SJSA1 (cell line): ENCODE measurements around the gene CYP8B1. TPM values are rescaled to one million over a fixed set of nuclear protein-coding genes. Genes with fewer than 3 reads are reported as not detected.

Experiments used
- DNase-seq, 2 experiments: peaks; one replicate each; pipeline ENCODE4 v3.0.0-alpha.2; 2015 to 2020; ENCODE audit warnings: low spot score in 2 of 2, low read depth in 1 of 2
- H3K27ac ChIP-seq: fragments of 250-450 bp; sonication (Bioruptor Pico); 2 replicates; pipeline ENCODE4 v1.5.1; 2020; ENCODE audit warnings: mild to moderate bottlenecking, moderate library complexity
- H3K27me3 ChIP-seq: fragments of 250-450 bp; sonication (Bioruptor Pico); replicated peaks from 2 replicates; pipeline ENCODE4 v1.5.1; 2020; ENCODE audit warnings: mild to moderate bottlenecking, moderate library complexity
- H3K36me3 ChIP-seq: fragments of 250-450 bp; sonication (Bioruptor Pico); 2 replicates; pipeline ENCODE4 v1.5.1; 2020; ENCODE audit warnings: mild to moderate bottlenecking
- H3K4me1 ChIP-seq: fragments of 250-450 bp; sonication (Bioruptor Pico); replicated peaks from 2 replicates; pipeline ENCODE4 v1.6.1; 2021; ENCODE audit warnings: mild to moderate bottlenecking
- H3K4me3 ChIP-seq: fragments of 250-450 bp; sonication (Bioruptor Pico); 2 replicates; pipeline ENCODE4 v1.5.1; 2020; ENCODE audit warnings: mild to moderate bottlenecking
- H3K9me3 ChIP-seq: fragments of 250-450 bp; sonication (Bioruptor Pico); replicated peaks from 2 replicates; pipeline ENCODE4 v1.5.1; 2020; ENCODE audit warnings: mild to moderate bottlenecking
- total RNA-seq: library from RNA; depleted of rRNA; stranded (reverse); fragments of >200 nt; shearing (Covaris generic); gene quantifications from 2 replicates; pipeline ENCODE4 v1.2.3, GENCODE V29; 2014

The CYP8B1 gene
- total RNA-seq, 1 experiment from 2014 or later: not detected

DNA sequence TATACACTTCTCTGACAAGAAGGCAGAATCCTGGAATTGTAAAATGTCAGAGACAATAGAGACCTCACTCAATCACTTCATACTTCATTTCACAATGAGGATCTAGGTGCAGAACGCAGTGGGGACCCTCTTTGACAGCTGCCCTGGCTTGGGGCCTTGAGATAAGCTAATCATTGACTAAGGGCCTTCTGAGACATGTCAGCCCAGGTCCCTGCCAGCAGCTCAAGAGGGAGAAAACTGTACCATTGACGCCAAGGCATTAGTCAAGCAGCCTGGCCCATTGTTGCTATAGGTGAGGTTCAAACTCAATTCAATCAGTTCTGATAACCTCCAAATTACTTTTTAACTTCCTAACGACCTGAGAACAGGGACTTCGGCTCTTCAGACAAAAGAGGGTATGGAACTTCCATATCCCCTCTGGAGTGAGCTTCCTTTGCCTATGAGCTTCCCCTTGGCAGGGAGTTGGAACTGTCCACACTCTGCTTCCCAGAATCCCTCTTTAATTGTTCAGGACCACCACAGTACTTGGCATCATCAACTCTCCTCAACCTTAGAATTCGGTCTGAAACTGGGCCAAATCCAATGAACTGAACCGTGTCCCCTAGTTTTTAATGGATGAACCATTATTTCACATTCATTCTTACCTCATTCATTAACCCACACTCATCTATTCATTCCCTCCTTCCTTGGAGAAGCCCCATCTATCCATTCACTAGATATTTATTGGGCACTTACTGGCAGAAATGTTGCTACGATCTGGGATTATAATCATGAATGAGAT, 1.5 kb upstream of the CYP8B1 start:
- Histone ChIP-seq H3K9me3 (no peaks in the 10 kb centered on the region), H3K36me3 (no peaks in the 10 kb centered on the region), H3K27ac (no peak overlapping the region), H3K4me1 (peaks cover 9% of the 10 kb centered on the region), H3K27me3 (no peaks in the 10 kb centered on the region), H3K4me3 (no peak overlapping the region)
- no peak for DNase-seq

DNA sequence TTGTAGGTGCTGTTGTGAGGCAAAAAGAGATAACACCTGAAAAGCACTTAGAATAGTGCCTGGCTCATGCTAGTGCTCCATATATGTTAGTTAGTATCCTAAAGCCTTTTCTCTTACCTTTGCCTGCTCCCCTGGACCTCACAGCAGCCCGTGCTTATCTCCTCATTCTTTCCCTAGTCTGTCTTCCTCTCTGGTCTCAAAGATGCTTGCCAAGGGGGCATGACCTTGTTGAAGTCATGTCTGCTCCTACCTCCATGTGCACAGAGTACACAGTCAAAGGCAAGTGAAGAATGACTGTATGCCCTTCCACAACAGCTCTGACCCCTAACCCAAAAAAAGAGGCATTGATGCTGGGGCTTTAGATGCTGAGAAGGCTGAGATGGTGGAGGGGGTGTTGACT, 722 bp upstream of the CYP8B1 start:
- Histone ChIP-seq H3K4me1 (peaks cover 9% of the 10 kb centered on the region), H3K27me3 (no peaks in the 10 kb centered on the region), H3K9me3 (no peaks in the 10 kb centered on the region), H3K4me3 (no peak overlapping the region), H3K36me3 (no peaks in the 10 kb centered on the region), H3K27ac (no peak overlapping the region)
- DNase-seq: no peak

- H3K9me3 ChIP-seq: no peaks in the 10 kb centered on the region
- H3K4me1 ChIP-seq: no peaks in the 10 kb centered on the region
- no peaks in the 10 kb centered on the region for H3K27me3 ChIP-seq
- no peak overlapping the region for H3K4me3 ChIP-seq
- no peak for DNase-seq
- H3K27ac ChIP-seq: no peak overlapping the region
- no peaks in the 10 kb centered on the region for H3K36me3 ChIP-seq
Observed at GRCh38 chr3:42874749-42875148, 930 bp downstream of the CYP8B1 start.

DNA sequence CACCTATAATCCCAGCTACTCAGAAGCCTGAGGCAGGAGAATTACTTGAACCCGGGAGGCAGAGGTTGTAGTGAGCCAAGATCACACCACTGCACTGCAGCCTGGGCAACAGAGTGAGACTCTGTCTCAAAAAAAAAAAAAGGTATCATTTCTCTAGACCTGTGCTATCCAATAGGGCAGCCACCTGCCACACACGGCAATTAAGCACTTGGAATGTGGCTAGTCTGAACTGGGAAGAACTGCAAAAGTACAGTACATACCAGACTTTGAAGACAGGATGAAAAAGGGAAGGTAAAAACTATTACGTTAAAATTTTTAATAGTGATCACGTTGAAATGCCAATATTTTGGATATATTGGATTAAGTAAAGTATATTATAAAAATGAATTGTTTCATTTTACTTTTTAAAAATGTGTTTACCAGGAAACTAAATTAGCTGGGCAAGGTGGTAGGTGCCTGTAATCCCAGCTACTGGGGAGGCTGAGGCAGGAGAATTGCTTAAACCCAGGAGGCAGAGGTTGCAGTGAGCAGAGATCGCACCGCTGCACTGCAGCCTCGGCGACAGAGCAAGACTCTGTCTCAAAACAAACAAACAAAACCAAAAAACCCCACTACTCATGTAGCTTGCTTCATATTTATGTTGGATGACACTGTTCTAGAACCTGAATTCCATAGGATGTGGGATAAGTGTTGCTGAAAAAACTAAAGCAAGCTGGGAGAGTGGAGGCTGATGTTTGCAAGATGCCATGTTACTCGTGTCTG, 2.3 kb downstream of the CYP8B1 start:
- Histone ChIP-seq H3K27me3 (no peaks in the 10 kb centered on the region), H3K27ac (no peak overlapping the region), H3K4me1 (no peaks in the 10 kb centered on the region), H3K36me3 (no peaks in the 10 kb centered on the region), H3K4me3 (no peak overlapping the region), H3K9me3 (no peaks in the 10 kb centered on the region)
- DNase-seq: no peak

- Histone ChIP-seq H3K9me3 (no peaks in the 10 kb centered on the region), H3K4me1 (no peaks in the 10 kb centered on the region), H3K27me3 (no peaks in the 10 kb centered on the region), H3K27ac (no peak overlapping the region), H3K36me3 (no peaks in the 10 kb centered on the region), H3K4me3 (no peak overlapping the region)
- DNase-seq: no peak
Observed at GRCh38 chr3:42872718-42873117, 3.0 kb downstream of the CYP8B1 start.

DNA sequence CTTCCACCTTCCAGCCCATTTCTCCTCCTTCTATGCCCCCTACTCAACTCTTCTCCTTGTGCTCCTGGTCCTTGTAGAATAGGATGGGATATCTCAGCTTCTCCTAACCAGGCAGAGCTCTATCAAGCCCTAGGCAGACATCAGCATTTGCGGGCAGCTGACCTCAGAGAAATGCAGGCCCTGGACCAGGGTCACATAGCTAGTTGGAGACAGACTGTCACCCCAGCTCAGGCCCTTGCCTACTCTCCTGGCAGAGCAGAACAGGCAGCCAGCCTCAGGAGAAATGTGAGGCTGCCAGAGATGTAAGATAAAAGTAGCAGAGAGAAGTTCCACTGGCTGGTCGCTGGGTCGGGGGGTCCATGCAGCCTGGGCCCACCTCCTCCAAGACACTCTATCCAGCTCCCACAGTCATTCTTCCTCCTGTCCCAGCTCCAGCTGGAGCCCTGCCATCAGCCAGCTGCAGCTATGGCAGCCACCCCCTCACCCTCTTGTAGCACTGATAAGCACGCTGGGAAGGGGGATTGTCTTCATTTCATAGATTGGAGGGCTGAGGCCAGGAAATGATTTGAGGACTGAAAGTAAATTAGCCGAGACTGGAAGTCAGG, 4.0 kb downstream of the CYP8B1 start:
- no peaks in the 10 kb centered on the region for H3K9me3 ChIP-seq
- H3K36me3 ChIP-seq: no peaks in the 10 kb centered on the region
- no peaks in the 10 kb centered on the region for H3K4me1 ChIP-seq
- H3K4me3 ChIP-seq: no peak overlapping the region
- no peak for DNase-seq
- no peaks in the 10 kb centered on the region for H3K27me3 ChIP-seq
- no peak overlapping the region for H3K27ac ChIP-seq

- Histone ChIP-seq H3K27me3 (no peaks in the 10 kb centered on the region), H3K36me3 (no peaks in the 10 kb centered on the region), H3K4me3 (no peak overlapping the region), H3K9me3 (no peaks in the 10 kb centered on the region), H3K4me1 (no peaks in the 10 kb centered on the region), H3K27ac (no peak overlapping the region)
- DNase-seq: no peak
Observed at GRCh38 chr3:42868841-42869240, 6.8 kb downstream of the CYP8B1 start.

GRCh38 chr3:42867138-42867537, 8.5 kb downstream of the CYP8B1 start:
- H3K27me3 ChIP-seq: no peaks in the 10 kb centered on the region
- H3K36me3 ChIP-seq: no peaks in the 10 kb centered on the region
- H3K4me1 ChIP-seq: no peaks in the 10 kb centered on the region
- H3K27ac ChIP-seq: no peak overlapping the region
- H3K9me3 ChIP-seq: no peaks in the 10 kb centered on the region
- DNase-seq: no peak
- no peak overlapping the region for H3K4me3 ChIP-seq

- H3K4me3 ChIP-seq: no peak overlapping the region
- no peaks in the 10 kb centered on the region for H3K27me3 ChIP-seq
- DNase-seq: no peak
- H3K27ac ChIP-seq: no peak overlapping the region
- H3K36me3 ChIP-seq: no peaks in the 10 kb centered on the region
- no peaks in the 10 kb centered on the region for H3K9me3 ChIP-seq
- no peaks in the 10 kb centered on the region for H3K4me1 ChIP-seq
Observed at GRCh38 chr3:42865256-42865655, 10.4 kb downstream of the CYP8B1 start.

DNA sequence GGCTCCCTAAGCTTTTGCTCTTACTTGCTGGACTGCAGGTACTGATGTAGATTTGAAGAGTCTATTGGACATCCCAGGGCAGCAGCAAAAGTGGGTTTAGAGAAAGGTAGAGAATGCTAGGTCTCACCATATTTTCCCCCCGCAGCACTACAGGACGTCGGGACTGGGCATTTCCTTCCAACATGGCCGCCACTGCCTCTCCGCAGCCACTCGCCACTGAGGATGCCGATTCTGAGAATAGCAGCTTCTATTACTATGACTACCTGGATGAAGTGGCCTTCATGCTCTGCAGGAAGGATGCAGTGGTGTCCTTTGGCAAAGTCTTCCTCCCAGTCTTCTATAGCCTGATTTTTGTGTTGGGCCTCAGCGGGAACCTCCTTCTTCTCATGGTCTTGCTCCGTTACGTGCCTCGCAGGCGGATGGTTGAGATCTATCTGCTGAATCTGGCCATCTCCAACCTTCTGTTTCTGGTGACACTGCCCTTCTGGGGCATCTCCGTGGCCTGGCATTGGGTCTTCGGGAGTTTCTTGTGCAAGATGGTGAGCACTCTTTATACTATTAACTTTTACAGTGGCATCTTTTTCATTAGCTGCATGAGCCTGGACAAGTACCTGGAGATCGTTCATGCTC, 11.2 kb downstream of the CYP8B1 start:
- no peak overlapping the region for H3K27ac ChIP-seq
- H3K4me1 ChIP-seq: no peaks in the 10 kb centered on the region
- no peak for DNase-seq
- H3K4me3 ChIP-seq: no peak overlapping the region
- H3K36me3 ChIP-seq: no peaks in the 10 kb centered on the region
- no peaks in the 10 kb centered on the region for H3K27me3 ChIP-seq
- no peaks in the 10 kb centered on the region for H3K9me3 ChIP-seq

DNA sequence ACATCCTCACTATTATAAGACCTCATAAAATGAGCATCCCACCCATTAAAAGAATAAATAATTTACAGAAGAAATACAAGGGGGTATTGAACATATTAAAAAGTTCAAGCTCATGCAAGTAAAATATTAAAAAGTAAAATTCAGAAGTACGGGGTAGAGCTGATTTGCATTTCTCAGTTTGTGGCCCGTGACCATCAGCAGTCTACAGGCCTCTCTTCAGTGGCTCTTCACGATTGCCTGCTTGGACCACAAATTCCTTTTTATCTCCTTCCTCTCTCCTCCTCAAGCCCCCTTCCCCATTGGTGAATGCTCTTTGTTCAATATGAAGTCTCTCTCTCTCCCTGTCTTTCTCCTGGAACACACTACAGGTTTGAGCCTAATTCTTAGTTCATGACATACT, 19.1 kb downstream of the CYP8B1 start:
- no peaks in the 10 kb centered on the region for H3K27me3 ChIP-seq
- H3K9me3 ChIP-seq: no peaks in the 10 kb centered on the region
- H3K4me3 ChIP-seq: no peak overlapping the region
- DNase-seq: no peak
- no peak overlapping the region for H3K27ac ChIP-seq
- H3K36me3 ChIP-seq: no peaks in the 10 kb centered on the region
- no peaks in the 10 kb centered on the region for H3K4me1 ChIP-seq

DNA sequence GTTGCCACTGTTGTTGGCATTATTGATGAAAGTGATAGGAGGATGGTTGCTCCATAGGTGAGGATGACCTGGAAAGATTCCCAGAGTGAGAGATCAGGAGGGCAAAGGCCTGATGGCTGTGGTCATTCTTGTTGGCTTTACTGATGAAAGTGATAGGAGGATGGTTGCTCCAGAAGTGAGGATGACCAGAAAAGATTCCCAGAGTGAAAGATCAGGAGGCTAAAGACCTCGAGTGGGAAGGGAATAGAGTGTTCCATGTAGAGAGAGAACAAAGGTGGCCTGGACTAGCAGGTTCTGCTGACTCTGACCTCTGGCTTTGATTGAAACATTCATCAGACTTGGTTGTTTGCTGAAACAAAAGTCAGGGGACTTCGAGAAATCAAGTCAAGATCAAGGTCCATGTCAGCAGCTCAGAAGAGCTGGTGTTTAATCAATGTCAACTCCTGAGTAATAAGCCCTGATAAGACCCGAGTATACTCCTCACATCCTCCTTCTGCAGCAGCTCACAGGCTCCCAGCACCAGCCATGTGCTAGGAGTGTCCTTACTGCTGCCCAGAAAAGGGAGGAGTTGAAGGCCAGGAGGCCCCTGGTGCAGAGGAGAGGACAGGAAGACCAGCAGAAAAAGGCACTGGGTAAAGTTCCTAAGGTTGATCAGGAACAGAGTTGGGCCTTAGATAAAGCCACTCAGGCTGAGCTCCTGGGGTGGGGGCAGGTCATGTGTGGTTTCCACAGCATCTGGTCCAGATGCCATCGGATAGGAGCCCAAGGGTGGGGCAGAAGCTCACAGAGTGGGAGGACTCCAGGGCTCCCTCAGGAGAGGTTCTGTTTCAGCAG, 19.9 kb downstream of the CYP8B1 start:
- no peak overlapping the region for H3K4me3 ChIP-seq

GRCh38 chr3:42855219-42855546, 20.5 kb downstream of the CYP8B1 start:
- Histone ChIP-seq H3K27me3 (no peaks in the 10 kb centered on the region), H3K27ac (no peak overlapping the region), H3K36me3 (no peaks in the 10 kb centered on the region), H3K9me3 (no peaks in the 10 kb centered on the region), H3K4me3 (no peak overlapping the region), H3K4me1 (no peaks in the 10 kb centered on the region)
- no peak for DNase-seq

More for the DNA sequence above, 19.9 kb downstream of the CYP8B1 start:
- Histone ChIP-seq H3K4me1 (no peaks in the 10 kb centered on the region), H3K27me3 (no peaks in the 10 kb centered on the region), H3K9me3 (no peaks in the 10 kb centered on the region), H3K27ac (no peak overlapping the region), H3K36me3 (no peaks in the 10 kb centered on the region)
- no peak for DNase-seq
